Kidney epithelial cell (primary cell): ENCODE measurements around the gene PTPRD. TPM values are rescaled to one million over a fixed set of nuclear protein-coding genes. Genes with fewer than 3 reads are reported as not detected.
A peak's percentile ranks its signal among the peaks of the same experiment; 100 is the strongest.

Experiments used
- DNase-seq: peaks from one replicate; pipeline ENCODE4 v3.0.0-alpha.2; 2010; ENCODE audit warnings: low read depth
- H3K27me3 ChIP-seq: 2 replicates; pipeline ENCODE4 v1.6.0; 2011; ENCODE audit warnings: low read length; ENCODE audit not compliant: control insufficient read depth, insufficient read depth
- H3K36me3 ChIP-seq: 2 replicates; pipeline ENCODE4 v1.5.1; 2011; ENCODE audit warnings: low read length; ENCODE audit not compliant: control insufficient read depth, insufficient read depth
- H3K4me3 ChIP-seq: 2 replicates; pipeline ENCODE4 v1.5.1; 2011; ENCODE audit warnings: low read depth, mild to moderate bottlenecking, control low read depth, low read length
- CTCF ChIP-seq: IDR thresholded peaks from 2 replicates; pipeline ENCODE4 v1.5.1; 2011; ENCODE audit warnings: mild to moderate bottlenecking, moderate library complexity, low read length, control low read depth, inconsistent platforms; ENCODE audit not compliant: insufficient read depth, poor library complexity, severe bottlenecking
- total RNA-seq: library from RNA; depleted of rRNA; stranded (reverse); fragments of >200 nt; gene quantifications from 2 replicates; pipeline ENCODE4 v1.2.3, GENCODE V29; 2015

Gene PTPRD
- total RNA-seq, 1 donor from 2014 or later: 18.8 TPM

- Histone ChIP-seq H3K36me3 (no peaks in the 10 kb centered on the region), H3K27me3 (no peaks in the 10 kb centered on the region), H3K4me3 (no peak overlapping the region)
- no peak for DNase-seq
- TF ChIP-seq CTCF: no peak
These were observed 201.5 kb downstream of the PTPRD start for GRCh38 chr9:10411272-10411671.

GRCh38 chr9:10403283-10403682, 209.5 kb downstream of the PTPRD start:
- Histone ChIP-seq H3K36me3 (no peaks in the 10 kb centered on the region), H3K27me3 (no peaks in the 10 kb centered on the region), H3K4me3 (no peak overlapping the region)
- no peak for TF ChIP-seq CTCF
- DNase-seq: no peak

GRCh38 chr9:10396615-10397014, 216.2 kb downstream of the PTPRD start:
- Histone ChIP-seq H3K36me3 (no peaks in the 10 kb centered on the region), H3K27me3 (no peaks in the 10 kb centered on the region), H3K4me3 (no peak overlapping the region)
- TF ChIP-seq CTCF: no peak
- DNase-seq: no peak

GRCh38 chr9:10387282-10387681, 225.5 kb downstream of the PTPRD start:
- no peaks in the 10 kb centered on the region for H3K27me3 ChIP-seq
- DNase-seq: no peak
- no peaks in the 10 kb centered on the region for H3K36me3 ChIP-seq
- H3K4me3 ChIP-seq: no peak overlapping the region
- no peak for TF ChIP-seq CTCF

- TF ChIP-seq CTCF: no peak
- H3K4me3 ChIP-seq: no peak overlapping the region
- DNase-seq: no peak
These were observed 241.0 kb downstream of the PTPRD start for GRCh38 chr9:10371824-10372223.

GRCh38 chr9:10366171-10366779, 246.5 kb downstream of the PTPRD start:
- TF ChIP-seq CTCF: peak; percentile 63
- Histone ChIP-seq H3K27me3 (no peaks in the 10 kb centered on the region), H3K4me3 (no peak overlapping the region), H3K36me3 (no peaks in the 10 kb centered on the region)
- DNase-seq: no peak

More at GRCh38 chr9:10371824-10372223, 241.0 kb downstream of the PTPRD start:
- Histone ChIP-seq H3K36me3 (no peaks in the 10 kb centered on the region), H3K27me3 (no peaks in the 10 kb centered on the region)
